ENCODE measurements around the gene NMNAT3.

NMNAT3 gene

DNA sequence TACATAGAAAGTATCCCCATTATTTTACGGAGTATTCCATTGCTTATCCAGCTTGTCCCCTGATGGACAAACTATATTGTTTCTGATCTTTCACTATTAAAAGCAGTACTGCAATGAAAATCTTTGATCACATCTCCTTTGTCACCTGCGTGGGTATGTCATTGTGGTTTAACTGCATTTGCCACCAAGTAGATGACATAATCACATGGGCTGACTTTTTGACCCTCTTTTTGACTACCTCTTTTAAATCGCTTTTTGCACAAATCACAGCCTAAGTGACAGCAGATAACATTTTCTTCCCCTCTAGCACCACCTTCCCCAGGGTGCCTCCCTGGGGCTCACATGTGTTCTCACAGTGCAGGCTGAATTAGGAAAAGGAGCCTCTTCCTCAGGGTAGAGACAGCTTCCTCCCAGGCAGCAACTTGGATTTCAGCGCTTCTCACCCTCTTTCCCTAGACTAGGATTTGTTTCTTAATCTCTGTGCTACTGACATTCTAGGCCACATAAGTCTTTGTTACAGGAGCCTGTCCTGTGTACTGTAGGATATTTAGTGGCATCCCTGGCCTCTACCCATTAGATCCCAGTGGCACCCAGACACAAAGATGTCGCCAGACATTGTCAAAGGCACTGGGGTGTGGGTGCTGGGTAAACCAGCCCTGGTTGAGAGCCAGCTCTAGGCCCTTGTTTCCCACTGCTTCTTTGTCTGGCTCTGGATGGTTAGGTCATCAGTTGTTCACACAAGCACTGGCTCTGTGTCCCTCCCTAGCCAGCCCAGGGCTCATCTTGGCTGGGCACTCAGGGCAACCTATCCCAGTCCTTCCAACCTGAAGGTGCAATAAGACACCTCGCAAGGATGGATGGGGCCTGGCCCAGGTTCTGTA lies 136.9 kb downstream of the NMNAT3 start:
- DNase-seq: no peak

DNA sequence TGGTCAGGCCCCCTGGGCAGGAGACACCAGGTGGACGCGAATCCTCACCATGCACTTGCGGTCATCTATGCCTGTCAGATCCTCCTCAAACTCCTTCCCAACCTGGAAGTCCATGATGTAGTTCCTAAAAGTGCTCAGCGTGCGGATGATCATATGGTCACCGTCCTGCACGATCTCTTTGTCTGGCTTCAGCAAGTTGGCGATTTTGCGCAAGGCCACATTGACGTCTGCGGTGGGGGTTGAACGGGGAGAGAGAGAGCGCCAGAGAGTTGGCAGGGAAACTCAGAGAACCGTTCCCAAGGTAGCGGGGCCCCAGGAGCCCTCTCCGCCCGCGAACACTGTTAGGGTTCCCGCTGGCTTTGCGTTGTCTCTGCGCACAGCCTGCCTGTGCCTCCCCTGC lies 139.0 kb downstream of the NMNAT3 start:
- no peak for DNase-seq

GRCh38 chr3:139537795-139538621 lies 139.8 kb downstream of the NMNAT3 start:
- no peak for DNase-seq

DNA sequence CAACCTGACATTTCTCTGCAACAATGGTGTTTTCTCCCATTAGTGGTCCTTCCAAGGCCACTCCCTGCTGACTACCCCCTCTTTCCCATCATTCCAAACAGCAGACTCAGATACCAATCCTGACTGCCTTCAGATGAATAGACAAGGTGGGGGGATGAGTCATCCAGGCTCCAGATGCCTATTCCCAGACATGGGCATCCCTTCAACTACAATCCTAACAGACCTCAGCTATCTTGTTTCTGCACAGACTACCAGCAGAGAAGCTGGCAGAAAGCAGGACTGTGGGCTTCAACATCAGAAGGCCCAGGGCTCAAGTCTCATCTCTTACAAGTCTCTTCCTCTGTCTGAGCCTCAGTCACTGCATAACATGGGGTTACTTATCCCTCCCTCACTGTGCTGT lies 140.4 kb downstream of the NMNAT3 start:
- DNase-seq: no peak

- no peak for DNase-seq
Measured at GRCh38 chr3:139534992-139535879, 142.5 kb downstream of the NMNAT3 start.

GRCh38 chr3:139534455-139534812 lies 143.3 kb downstream of the NMNAT3 start:
- DNase-seq: no peak

GRCh38 chr3:139533781-139534454 lies 143.9 kb downstream of the NMNAT3 start:
- DNase-seq: no peak

DNA sequence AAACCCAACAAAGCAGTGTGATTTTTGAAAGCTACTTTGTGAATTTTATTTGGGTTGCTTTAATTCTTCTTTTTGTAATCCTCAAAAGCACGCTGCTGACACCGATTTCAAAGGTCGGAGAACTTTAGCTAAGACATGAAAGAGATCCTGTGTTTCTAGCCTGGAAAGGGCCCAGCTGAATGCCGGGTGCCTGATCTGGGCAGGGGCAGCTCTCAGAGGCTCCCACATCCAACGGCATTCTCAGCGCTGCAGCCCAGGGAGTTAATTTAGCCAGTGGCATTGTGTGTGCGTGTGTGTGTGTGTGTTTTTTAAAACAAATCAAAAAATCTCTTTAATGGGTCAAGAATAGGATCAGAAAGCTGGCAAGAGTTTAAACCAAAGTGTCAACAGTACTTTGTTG lies 144.8 kb downstream of the NMNAT3 start:
- no peak for DNase-seq

DNA sequence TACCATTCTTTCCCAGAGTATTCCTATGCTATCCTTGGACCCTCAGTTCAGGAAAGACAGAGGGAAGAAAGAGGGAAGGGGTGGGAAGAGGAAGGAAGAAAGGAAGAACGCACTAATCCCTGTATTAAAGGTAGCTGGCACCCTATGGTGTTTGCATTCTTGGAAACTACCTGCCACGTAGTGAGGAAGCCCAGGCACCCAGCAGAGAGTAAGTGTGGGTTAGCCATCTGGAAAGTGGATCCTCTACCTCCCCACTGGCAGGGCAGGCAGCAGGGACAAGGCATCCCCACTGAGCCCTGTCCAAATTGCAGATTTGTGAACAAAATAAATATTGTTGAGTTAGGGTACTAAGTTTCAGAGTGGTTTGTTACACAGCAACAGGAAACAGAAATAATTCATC lies 147.1 kb downstream of the NMNAT3 start:
- DNase-seq: no peak

DNA sequence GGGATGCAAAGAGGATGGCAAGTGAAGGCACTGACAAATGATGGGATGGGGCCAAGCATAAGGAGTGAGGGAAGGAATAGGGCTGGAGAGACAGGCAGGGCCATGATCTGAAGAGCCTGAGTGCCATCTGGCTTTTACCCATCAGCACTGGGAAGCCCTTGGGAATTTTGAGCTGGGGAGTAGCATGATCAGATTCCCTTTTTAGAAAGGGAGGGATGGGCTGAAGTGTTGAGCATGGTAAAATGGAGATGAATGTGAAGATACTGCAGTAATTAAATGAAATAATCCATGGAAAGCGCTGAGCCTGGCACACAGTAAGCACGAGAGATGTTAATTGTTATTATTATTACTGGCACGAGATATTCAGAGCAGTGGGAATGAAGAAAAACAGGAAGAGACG lies 148.1 kb downstream of the NMNAT3 start:
- DNase-seq: no peak

DNA sequence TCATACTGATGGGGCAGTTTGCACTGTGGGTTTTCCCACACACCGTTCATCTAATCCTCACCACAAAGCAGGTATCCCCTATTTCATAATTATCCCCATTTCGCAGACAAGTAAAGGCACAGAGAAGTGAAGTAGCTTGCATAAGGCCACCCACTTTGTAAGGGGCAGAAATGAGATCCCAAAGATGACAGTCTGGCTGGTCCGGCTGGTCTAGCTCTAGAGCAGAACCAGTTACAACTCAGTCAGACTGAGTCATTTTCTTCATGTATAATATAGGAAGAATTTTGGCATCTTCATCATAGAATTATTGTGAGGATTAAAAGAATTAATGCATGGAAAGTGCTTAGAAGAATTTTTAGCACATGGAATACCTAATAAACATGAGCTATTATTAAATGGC lies 148.8 kb downstream of the NMNAT3 start:
- no peak for DNase-seq

DNA sequence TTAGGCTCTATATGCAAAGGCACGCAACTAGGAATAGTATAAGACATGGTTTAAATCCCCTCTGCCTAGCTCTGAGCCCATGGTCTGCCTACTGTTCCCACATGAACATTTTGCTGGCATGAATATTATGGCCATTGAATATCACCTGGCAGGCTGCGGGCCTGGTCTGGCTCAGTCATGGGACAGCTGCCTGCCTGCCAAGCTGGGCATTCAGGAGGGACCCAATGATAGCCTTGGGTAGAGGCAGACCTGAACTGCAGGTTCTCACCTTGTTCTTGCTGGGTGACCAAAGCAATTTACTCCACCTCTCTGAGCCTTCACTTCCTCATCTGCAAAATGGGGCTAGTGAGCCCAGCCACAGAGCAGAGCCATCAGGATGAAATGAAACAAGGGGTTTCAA lies 149.5 kb downstream of the NMNAT3 start:
- no peak for DNase-seq

DNA sequence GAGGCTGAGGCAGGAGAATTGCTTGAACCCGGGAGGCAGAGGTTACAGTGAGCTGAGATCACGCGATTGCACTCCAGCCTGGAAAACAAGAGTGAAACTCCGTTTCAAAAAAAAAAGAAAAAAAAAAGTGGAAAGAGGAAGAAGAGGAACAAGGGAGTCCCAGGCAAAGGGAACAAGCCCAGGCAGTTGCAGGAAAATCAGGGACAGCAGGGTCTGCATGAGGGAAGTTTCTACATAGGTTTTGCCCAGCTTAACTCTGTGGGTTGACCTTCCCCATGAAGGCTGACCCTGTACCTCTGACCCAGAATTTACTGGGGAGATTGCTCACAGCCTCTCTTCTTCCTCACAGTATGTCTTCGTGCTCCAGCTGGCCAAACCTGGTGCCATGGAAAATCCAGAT lies 150.5 kb downstream of the NMNAT3 start:
- no peak for DNase-seq

GRCh38 chr3:139526146-139526545 lies 151.6 kb downstream of the NMNAT3 start:
- no peak for DNase-seq

- no peak for DNase-seq
Measured at GRCh38 chr3:139524841-139525636, 152.7 kb downstream of the NMNAT3 start.

GRCh38 chr3:139523718-139524117 lies 154.1 kb downstream of the NMNAT3 start:
- no peak for DNase-seq

GRCh38 chr3:139523166-139523565 lies 154.6 kb downstream of the NMNAT3 start:
- DNase-seq: no peak

GRCh38 chr3:139522421-139522820 lies 155.4 kb downstream of the NMNAT3 start:
- no peak for DNase-seq

DNA sequence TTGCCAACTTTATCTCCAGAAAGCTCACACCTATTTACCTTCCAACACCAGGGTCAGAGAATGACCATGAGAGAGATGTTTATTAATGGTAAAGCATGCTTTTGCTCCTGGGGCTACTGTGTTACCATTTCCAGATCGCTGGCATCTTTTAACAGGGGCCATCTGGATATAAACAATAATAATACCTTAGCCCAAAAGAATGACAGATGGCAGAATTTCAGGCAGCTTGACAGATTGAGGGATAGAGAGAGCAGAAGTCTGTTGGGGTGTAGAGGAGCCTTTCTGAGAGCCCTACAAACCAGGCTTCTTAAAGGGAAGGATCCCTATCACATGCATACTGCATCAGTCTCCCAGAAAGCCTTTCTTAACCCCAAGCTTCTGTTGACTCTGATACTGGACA lies 156.0 kb downstream of the NMNAT3 start:
- no peak for DNase-seq

GRCh38 chr3:139521144-139521543 lies 156.6 kb downstream of the NMNAT3 start:
- DNase-seq: no peak

DNA sequence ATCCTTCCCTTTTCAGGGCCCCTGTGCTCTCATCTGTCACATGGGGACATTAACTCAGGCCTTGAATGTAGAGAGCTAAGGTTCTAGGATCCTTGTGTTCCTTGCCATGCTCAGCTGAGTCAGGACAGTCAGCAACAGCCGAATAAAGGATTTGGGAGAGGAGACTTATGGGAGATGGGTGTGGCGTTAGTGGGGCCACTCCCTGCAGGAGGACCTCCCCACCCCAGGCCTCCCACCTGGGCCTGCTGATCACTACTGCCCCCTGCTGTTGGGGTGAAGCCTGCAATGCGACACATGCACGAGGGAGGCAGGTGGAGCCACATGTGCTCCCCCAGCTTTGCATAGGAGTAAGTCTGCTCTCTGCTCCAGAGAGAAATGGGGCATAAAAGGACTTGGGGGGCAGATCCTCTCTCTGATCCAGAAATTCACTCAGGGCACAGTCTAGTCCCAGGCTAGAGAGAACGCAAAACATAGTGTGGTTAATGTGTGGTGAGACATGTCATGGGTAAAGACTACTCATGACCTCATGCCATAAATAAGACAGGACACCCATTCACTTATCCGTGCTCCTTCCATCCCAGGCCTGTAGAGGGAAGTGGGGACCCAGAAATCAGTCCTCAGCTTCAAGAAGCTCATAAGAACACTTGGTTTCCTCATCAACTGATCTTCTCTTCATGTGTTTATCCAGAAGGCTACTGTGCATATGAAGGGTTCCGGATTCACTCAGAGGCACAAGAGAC lies 157.6 kb downstream of the NMNAT3 start:
- no peak for DNase-seq

Data from CD4-positive, alpha-beta T cell treated with Interleukin-17A for 4 hours (primary cell).